Renal cortex interstitium (tissue), 11 donors: ENCODE measurements around the gene SLC25A26. TPM values are rescaled to one million over a fixed set of nuclear protein-coding genes. Genes with fewer than 3 reads are reported as not detected.
A peak's percentile ranks its signal among the peaks of the same experiment; 100 is the strongest.
"Not testable (repeated sequence)": the region's sequence is repeated elsewhere in the genome, so short reads cannot be mapped to it uniquely, and the experiment has no call there.

Experiments
- DNase-seq, 11 donors: peaks; one replicate each; pipeline ENCODE4 v3.0.0-alpha.2; 2013; ENCODE audit warnings: low read depth in 9 of 11, low spot score in 4 of 11; ENCODE audit errors: extremely low read depth in 1 of 11
- polyA plus RNA-seq, 3 donors: library from polyadenylated mRNA; unstranded; fragments of 120-200 nt; gene quantifications; one replicate each; pipeline ENCODE4 v1.2.1, GENCODE V29; 2013; ENCODE audit not compliant: insufficient read length in 3 of 3

Gene SLC25A26
- polyA plus RNA-seq, 3 donors = 21.1 to 23.9 (median 23.1) TPM

DNA sequence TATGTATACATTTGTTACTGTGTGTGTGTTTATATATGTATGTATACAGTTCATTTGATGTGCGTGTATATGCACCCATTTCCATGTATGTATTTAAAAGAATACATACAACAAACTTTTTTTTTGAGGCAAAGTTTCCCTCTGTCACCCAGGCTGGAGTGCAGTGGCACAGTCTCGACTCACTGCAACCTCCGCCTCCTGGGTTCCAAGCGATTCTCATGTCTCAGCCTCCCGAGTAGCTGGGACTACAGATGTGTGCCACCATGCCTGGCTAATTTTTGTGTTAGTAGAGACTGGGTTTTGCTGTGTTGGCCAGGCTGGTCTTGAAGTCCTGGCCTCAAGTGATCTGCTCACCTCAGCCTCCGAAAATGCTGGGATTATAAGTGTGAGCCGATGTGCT lies 78.3 kb downstream of the SLC25A26 start:
- DNase-seq = not testable (repeated sequence)

DNA sequence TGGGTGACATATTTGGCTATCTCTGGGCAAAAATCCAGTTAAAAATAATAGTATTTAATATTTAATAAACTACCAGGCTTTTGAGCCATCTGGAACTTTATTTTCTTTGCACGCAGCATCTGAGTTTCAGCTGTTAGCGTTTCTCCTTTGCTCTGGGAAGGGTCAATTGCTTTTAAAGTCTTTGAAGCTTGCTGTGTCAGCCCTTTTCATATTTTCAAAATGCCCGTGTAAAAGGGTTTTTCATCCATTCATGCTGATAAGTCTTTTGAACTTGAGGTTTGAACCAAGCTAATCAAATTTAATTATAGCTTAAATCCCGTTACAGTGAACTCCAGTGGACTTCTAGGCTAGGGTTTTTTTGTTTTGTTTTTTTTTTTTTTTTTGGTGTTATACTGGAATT lies 79.1 kb downstream of the SLC25A26 start:
- DNase-seq = peak in 1 of 11 donors; percentile 15

DNA sequence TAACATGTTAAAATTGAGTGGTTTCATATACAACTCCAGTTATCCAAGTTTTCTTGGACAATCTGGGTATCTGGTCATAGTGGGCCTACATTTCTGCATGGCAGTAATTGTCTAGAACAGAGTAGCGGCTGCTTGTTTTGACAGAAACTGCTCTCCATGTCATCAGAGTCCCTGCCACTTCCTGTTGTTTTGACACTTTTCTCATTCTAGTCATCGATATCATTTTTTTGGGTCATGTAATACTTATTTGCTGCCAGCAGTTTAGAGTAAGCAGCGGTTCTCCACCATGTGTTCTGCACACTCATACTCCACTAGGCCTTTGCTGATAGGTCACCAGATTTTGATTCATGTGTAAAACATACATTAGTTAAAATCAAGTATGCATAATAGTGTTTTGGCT lies 81.5 kb downstream of the SLC25A26 start:
- no peak for DNase-seq

DNA sequence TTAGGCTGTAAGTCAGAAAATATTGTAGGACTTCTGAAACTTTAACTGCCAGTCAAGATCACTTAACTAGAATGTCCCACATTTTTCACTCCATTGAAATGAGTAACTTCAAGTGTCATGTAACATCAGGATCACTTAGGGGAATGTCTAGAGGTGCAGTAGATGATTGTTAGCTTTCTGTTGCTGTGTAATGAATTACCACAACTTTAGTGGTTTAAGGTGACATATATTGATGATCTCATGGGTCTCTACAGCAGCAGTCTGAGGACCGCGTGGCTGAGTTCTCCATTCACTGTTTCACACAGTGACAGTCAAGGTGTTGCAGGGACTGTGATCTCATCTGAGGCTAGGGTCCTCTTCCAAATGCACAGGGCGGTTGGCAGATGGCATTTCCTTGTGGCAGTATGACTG lies 82.7 kb downstream of the SLC25A26 start:
- DNase-seq = no peak

DNA sequence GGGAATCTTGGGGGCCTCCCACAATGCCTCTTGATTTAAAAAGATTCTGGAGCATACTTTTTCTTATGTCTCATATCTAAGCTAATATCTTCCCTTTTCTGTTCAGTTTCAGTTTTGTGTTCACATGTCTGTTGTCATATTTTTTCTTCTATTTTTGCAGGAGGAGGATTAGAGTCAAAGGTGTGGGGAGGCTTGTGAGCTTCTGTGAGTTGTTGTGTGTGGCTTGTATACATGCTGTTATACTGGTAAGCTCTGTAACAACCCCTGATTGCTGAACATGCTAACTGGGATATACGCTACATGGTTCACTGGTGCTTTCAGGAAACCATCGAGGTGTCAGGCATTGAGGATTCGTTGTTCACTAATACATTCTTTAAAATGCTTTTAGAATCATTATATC lies 83.5 kb downstream of the SLC25A26 start:
- DNase-seq = no peak

DNA sequence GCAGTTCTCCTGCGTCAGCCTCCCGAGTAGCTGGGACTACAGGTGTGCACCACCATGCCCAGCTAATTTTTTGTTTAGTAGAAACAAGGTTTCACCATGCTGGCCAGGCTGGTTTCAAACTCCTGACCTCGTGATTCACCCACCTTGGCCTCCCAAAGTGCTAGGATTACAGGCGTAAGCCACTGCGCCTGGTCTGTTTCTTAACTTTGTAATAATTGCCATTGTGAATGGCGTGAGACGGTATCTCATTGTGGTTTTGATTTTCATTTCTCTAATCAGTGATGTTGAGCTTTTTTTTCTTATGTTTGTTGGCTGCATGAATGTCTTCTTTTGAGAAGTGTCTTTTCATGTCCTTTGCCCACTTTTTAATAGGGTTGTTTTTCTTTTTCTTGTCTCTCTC lies 85.3 kb downstream of the SLC25A26 start:
- DNase-seq = not testable (repeated sequence)

DNA sequence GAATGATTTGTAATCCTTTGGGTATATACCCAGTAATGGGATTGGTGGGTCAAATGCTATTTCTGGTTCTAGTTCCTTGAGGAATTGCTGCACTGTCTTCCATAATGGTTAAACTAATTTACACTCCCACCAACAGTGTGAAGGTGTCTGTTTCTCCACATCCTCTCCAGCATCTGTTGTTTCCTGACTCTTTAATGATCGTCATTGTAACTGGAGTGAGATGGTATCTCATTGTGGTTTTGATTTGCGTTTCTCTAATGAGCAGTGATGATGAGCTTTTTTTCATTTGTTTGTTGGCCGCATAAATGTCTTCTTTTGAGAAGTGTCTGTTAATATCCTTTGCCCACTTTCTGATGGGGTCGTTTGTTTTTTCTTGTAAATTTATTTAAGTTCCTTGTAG lies 86.2 kb downstream of the SLC25A26 start:
- not testable (repeated sequence) for DNase-seq

DNA sequence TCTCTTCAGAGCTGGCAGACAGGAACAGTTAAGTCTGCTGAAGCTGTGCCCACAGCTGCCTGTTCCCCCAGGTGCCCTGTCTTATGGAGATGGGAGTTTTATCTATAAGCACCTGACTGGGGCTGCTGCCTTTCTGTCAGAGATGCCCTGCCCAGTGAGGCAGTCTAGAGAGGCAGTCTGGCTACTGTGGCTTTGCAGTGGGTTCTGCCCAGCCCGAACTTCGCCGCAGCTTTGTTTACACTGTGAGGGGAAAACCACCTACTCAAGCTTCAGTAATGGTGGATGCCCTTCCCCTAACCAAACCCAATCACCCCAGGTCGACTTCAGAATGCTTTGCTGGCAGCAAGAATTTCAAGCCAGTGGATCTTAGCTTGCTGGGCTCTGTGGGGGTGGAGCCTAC lies 91.2 kb downstream of the SLC25A26 start:
- DNase-seq = no peak

DNA sequence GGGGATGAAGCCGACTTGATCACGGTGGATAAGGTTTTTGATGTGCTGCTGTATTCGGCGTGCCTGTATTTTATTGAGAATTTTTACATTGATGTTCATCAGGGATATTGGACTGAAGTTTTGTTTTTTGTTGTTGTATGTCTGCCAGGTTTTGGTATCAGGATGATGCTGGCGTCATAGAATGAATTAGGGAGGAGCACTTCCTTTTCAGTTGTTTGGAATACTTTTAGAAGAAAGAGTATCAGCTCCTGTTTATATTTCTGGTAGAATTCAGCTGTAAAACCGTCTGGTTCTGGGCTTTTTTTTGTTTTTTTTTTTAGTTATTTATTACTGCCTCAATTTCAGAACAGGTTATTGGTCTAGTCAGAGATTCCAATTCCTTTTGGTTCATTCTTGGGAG lies 93.7 kb downstream of the SLC25A26 start:
- DNase-seq = no peak

DNA sequence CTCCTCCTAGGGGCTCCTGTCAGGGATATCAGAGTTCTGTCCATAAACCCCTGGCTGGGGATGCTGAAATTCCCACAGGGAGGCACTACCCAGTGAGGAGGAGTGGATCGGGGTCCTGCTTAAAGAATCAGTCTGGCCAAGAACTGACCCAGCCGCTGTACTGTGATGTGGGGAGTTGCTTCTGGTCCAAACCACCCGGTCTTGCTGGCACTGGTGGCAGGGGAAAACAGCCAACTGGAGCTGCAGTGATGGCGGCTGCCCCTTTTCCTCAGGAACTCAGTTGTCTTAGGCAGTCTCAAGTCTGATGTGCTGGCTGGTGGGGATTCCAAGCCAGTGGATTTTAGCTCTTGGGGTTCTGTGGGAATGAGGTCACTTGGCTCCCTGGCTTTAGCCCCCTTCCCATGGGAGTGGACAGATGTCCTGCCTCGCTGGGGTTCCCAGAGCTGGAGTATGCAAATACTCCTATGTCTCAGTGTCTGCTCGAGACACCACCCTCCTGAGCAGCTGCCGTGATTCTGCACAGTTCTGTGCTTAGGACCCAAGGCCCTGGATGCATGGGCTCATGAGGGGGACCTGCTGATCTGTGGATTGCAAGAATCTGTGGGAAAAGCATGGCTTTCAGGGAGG lies 97.1 kb downstream of the SLC25A26 start:
- DNase-seq = no peak

DNA sequence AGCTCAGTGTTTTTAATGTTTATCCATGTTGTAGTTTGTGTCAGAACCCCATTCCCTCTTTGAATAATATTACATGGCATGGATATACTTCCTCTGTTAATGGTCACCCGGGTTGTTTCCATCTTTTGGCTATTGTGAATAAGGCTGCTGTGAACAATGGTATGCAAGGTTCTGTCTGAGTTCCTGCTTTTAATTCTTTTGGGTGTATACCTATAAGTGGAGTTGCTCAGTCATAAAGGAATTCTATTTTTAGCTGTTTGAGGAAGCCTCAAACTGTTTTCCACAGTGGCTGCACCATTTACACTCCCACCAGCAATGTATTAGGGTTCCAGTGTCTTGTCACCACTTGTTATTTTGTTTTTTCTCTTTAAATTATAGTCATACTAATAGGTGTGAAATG lies 99.6 kb downstream of the SLC25A26 start:
- no peak for DNase-seq

DNA sequence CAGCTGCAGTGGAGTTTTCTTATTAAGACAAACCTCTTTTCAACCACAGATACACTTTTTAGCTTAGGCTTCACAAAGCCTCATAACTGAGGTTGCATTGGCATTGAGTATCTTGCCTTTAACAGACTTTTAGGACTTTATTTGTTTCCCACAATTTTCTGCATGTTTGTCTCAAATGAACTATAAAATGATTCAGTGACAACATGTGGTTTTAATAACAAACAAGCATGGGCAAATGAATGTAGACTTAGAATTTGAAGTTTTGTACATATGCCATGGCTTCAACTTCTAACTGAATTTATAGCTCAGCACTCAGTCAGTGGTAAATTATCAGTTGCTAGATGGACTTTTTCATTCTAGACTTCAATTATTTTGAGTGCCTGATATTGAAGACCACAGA lies 101.6 kb downstream of the SLC25A26 start:
- no peak for DNase-seq

DNA sequence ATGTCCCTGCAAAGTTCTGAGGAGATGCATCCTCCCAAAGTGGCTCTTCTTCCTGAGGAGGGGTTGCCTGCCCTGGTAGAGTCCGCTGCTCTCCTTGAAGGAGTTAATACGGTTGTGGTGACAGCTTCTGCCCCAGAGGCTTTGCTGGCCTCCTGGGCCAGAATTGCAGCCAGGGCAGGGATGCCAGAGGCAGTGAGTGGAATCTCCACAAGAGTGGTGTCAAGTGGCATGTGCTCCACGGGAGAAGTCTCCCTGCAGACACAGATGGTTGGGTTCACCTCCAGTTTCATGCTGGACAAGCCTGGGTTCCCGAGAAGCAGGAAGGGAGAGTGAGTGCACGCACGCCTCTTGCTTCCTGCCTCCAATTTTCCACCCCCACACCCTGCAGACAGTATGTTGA lies 105.5 kb downstream of the SLC25A26 start:
- no peak for DNase-seq

DNA sequence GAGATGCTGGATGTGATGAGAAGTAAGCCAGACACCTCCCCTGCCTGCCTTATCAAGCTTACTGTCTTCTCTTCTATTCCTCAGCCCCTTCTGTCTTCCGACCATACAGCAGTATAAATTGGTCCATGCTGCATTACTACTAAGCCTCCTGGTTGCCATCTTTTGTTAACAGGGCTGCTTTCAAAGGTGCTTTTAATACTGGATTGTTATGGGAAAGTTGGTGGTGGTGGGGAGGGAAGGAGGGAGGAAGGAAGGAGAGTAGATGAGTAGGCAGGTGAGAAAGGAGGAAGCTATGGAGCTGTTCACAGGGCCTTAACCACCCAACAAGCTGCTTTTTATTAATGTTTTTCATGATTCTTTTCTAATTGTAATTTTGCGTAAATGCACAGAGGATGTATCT lies 114.9 kb downstream of the SLC25A26 start:
- no peak for DNase-seq

DNA sequence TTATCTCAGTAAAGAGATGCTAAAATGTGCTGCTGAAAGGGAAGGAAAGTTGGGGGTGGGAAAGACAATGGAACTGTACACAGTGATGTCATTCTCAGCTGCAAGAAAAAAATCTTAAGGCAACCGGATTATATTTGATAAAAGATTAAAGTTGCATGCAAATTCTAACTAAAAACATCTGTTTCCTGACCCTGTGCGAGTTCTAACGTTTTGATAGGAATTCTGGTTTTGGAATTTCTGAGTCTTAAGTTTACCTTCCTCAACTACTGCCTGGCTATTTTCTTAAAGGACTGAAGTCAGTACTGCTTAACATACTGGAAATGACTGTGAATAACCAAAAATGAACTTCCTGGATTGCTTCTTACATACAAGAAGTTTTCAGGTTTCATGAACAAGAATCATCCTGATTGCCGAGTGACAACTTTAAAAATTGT lies 115.5 kb downstream of the SLC25A26 start:
- no peak for DNase-seq

DNA sequence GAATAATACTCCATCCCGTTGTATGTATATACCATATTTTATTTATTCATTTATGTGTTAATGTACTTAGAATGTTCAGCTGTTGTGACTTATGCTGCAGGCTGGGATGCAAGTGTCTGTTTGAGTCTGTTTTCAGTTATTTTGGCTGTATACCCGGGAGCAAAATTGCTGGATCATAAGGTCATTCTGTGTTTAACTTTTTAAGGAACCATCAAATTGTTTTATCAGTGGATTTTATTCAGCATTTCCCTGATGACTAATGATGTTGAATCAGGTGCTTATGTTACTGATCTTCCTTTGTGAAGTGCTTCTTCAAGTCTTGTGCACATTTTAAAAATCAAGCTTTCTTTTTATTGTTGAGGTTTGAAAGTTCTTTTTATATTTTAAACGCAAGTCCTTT lies 118.1 kb downstream of the SLC25A26 start:
- DNase-seq = no peak

DNA sequence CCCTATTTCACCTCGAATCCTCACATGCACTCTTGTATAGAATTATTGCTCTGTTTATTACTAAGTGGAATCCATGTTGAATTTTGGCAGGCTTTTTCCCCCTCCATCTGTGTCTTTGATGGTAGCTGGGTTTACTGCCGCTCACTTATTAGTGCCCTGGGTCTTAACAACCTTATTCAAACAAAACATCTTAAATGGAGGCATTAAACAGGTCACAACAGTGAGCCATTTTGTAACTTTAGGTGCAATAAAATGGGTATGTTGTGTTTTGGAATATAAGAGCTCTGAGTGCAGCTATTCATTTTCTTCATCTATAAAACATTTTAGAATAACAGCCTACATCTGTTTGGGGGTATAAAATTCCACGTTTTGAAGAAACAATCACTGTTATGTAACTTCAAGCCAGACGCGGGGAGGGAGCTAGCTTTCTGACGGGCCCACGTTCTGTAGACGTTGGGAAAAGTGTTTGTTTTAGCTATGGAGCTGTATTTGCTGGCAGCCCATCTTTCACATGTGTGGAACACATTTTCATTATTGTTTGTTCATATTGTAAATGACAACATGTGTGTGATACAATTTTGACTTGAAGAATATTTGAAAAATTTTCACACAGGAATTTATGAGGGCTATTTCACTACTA lies 122.0 kb downstream of the SLC25A26 start:
- no peak for DNase-seq

DNA sequence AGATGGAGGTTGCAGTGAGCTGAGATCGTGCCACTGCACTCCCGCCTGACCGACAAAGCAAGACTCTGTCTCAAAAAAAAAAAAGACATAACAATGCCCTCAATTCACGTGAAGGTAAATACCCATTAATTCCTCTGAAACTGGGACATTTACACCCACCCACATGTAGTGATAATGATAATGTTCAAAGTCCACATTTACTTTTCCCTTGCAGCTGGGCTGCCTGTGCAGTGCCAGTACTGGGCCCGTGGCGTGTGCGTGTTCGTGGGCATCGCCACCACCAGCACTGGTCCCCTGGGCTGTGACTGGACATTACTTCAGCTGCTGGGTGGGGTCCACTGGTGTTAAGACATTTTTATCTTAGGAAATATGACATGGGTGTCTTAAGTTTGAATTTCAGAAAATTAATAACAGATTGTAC lies 123.6 kb downstream of the SLC25A26 start:
- DNase-seq = no peak

DNA sequence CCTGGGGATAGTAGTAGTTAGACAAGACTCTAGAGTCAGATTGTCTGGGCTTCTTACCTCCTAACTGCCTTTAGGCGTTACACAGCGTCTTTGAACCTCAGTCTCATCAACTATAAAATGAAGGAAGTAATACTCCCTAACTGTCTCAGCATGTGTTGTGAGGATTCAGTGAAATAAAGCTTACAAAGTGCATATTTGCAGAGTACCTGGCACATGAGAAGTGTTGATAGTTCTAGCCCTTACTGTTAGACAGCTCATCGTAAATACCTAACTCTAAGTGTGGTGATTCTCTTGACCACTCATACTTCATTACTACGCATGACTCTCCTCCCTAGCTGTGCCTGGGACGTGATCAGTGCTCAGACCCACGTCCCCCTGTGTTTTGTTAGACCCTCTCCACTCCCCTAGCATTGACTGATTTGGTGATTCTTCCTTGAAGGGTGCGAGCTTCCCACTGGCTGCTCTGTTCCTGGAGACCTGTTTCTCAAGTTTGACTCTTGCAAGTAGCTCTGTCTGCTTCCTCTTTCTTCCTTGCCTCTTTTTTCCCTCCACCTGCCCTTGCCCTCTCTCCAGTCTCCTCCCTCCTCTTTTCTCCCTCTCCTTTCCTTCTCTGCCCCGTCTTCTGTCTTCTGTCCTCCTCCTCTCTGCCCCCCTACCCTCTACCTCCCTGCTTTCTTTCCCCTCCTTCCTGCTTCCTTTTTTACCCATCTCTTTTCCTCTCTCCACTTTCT lies 124.2 kb downstream of the SLC25A26 start:
- no peak for DNase-seq

DNA sequence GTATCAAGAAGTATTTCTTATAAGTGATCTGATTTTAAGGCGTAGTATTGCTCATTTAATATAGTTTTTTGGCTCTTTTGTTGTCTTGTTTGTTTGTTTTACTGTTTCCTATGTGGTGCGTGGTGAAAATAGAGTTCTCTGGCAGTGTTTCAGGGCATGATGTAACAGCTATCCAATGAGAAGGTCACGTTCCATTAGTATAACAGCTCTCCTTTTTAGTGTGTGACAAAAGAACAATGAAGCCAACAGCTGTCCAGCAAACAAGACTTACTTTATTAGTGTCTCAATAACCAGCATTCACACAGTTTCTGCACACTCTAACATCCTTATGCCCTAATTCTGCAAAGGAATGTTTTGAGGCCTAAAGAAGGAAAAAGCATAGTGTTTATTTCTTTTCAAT lies 127.9 kb downstream of the SLC25A26 start:
- DNase-seq = no peak
